Measurements from ENCODE around the gene ACTRT2.

Gene ACTRT2

DNA sequence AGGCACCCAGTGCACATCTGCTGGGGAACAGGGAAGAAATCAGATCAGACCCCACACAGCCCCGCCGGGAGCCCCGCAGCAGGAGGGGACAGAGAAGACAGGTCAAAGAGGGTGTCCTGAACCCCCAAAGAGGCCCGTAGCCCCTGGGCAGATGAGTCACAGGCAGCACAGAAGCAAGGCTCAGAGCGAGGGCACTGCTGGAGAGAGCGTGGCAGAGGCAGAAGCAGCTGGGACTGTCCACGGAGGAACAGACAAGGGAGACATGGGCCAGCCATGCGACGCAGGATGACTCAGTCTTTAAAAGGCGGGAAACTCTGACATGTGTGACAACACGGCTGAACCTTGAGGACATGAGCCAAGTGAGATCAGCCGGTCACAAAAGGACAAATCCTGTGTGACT lies 33.2 kb downstream of the ACTRT2 start:
- Histone ChIP-seq H3K4me1 (ENCODE audit: control insufficient read depth in 1 of 2, insufficient read depth in 2 of 2, low read length in 2 of 2) (no peaks in the 10 kb centered on the region), H3K27me3 (ENCODE audit: control insufficient read depth in 1 of 2, insufficient read depth in 2 of 2, low read length in 2 of 2) (no peaks in the 10 kb centered on the region), H3K9me3 (ENCODE audit: control insufficient read depth in 1 of 2, low read length in 2 of 2) (no peaks in the 10 kb centered on the region), H3K4me3 (ENCODE audit: low read depth in 1 of 2, low read length in 2 of 2) (no peak overlapping the region), H3K27ac (ENCODE audit: low read depth, low read length) (no peak overlapping the region), H3K36me3 (ENCODE audit: control insufficient read depth in 1 of 2, insufficient read depth in 2 of 2, low read length in 2 of 2) (no peaks in the 10 kb centered on the region), H3K9ac (ENCODE audit: low read depth in 1 of 2, low read length in 2 of 2) (no peak overlapping the region)

DNA sequence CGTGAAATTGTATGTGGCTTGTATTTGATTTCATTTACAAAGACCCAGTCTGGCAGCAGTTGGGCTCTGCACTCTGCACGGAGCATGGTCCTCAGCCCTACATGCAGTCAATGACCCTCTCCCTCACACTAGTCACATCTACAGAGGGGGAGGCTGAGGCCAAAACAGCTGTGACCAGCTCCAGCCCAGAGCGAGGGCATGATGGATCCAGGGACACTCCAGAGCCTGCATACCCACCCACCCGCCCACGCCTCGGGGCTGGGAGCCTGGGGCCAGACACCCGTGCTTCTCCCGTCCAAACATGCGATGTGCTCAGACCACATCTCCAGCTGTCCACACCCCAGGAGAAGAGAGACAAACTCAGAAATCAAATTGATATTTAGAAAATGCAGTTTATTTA lies 33.8 kb downstream of the ACTRT2 start:
- no peaks in the 10 kb centered on the region for H3K4me1 ChIP-seq (ENCODE audit: control insufficient read depth in 1 of 2, insufficient read depth in 2 of 2, low read length in 2 of 2)
- H3K9me3 ChIP-seq (ENCODE audit: control insufficient read depth in 1 of 2, low read length in 2 of 2) = no peaks in the 10 kb centered on the region
- H3K27ac ChIP-seq (ENCODE audit: low read depth, low read length) = no peak overlapping the region
- no peaks in the 10 kb centered on the region for H3K27me3 ChIP-seq (ENCODE audit: control insufficient read depth in 1 of 2, insufficient read depth in 2 of 2, low read length in 2 of 2)
- no peaks in the 10 kb centered on the region for H3K36me3 ChIP-seq (ENCODE audit: control insufficient read depth in 1 of 2, insufficient read depth in 2 of 2, low read length in 2 of 2)
- H3K9ac ChIP-seq (ENCODE audit: low read depth in 1 of 2, low read length in 2 of 2) = no peak overlapping the region
- H3K4me3 ChIP-seq (ENCODE audit: low read depth in 1 of 2, low read length in 2 of 2) = no peak overlapping the region

DNA sequence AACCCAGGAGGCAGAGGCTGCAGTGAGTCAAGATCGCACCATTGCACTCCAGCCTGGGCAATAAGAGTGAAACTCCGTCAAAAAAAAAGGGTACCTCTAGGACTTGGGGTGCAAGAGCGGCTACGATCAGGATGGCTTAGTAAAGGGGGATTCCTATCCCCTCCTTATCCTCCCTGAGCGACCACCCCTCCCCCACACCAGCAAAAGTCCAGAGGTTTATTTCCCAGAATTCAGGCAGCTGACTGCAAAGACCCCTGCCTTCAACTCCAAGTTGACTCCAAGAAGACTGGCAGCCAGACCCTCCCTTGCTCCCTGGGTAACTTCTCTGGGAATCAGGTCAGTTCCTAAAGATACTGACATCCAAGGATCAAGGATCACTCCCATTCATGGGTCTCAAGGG lies 35.4 kb downstream of the ACTRT2 start:
- H3K27ac ChIP-seq (ENCODE audit: low read depth, low read length) = no peak overlapping the region
- no peaks in the 10 kb centered on the region for H3K27me3 ChIP-seq (ENCODE audit: control insufficient read depth in 1 of 2, insufficient read depth in 2 of 2, low read length in 2 of 2)
- H3K9ac ChIP-seq (ENCODE audit: low read depth in 1 of 2, low read length in 2 of 2) = no peak overlapping the region
- no peaks in the 10 kb centered on the region for H3K4me1 ChIP-seq (ENCODE audit: control insufficient read depth in 1 of 2, insufficient read depth in 2 of 2, low read length in 2 of 2)
- no peak overlapping the region for H3K4me3 ChIP-seq (ENCODE audit: low read depth in 1 of 2, low read length in 2 of 2)
- peaks cover 0 to 4% of the 10 kb centered on the region in 2 donors for H3K36me3 ChIP-seq (ENCODE audit: control insufficient read depth in 1 of 2, insufficient read depth in 2 of 2, low read length in 2 of 2)
- no peaks in the 10 kb centered on the region for H3K9me3 ChIP-seq (ENCODE audit: control insufficient read depth in 1 of 2, low read length in 2 of 2)

DNA sequence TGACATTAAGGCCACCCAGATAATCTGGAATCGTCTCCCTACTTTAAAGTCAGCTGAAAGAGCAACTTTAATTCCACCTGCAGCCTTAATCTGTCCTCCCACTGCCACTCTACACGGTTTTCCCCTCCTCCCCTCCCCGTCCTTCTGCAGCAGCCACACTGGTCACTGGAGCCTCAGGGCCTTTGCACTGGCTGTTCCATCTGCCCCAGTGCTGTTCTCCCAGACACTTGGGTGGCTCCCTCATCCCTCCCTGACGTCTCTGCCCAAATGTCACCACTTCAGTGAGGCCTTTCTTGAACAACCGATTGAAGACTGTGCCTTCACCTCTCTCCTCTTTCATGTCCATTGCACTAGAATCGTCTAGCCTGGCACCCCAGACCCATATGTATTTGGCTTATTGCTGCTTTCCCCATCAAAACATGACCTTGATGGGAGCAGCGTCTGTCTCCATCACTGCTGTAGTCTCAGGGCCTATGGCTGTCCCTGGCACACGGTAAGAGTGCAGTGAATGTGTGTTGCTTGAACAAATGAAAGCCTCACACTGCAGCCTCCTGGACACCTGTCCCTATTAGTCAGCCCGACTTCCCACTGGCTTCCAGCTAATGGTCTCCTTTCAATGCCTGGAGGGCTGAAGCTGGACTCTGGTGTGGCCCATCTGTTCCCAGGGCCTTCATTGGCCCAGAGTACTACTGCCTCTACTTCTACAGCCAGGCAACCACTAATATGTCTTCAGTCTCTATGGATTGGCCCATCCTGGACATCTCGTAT lies 37.2 kb downstream of the ACTRT2 start:
- no peaks in the 10 kb centered on the region for H3K4me1 ChIP-seq (ENCODE audit: control insufficient read depth in 1 of 2, insufficient read depth in 2 of 2, low read length in 2 of 2)
- H3K9ac ChIP-seq (ENCODE audit: low read depth in 1 of 2, low read length in 2 of 2) = no peak overlapping the region
- no peak overlapping the region for H3K27ac ChIP-seq (ENCODE audit: low read depth, low read length)
- no peaks in the 10 kb centered on the region for H3K9me3 ChIP-seq (ENCODE audit: control insufficient read depth in 1 of 2, low read length in 2 of 2)
- H3K4me3 ChIP-seq (ENCODE audit: low read depth in 1 of 2, low read length in 2 of 2) = no peak overlapping the region
- no peaks in the 10 kb centered on the region for H3K27me3 ChIP-seq (ENCODE audit: control insufficient read depth in 1 of 2, insufficient read depth in 2 of 2, low read length in 2 of 2)
- peaks cover 0 to 4% of the 10 kb centered on the region in 2 donors for H3K36me3 ChIP-seq (ENCODE audit: control insufficient read depth in 1 of 2, insufficient read depth in 2 of 2, low read length in 2 of 2)

DNA sequence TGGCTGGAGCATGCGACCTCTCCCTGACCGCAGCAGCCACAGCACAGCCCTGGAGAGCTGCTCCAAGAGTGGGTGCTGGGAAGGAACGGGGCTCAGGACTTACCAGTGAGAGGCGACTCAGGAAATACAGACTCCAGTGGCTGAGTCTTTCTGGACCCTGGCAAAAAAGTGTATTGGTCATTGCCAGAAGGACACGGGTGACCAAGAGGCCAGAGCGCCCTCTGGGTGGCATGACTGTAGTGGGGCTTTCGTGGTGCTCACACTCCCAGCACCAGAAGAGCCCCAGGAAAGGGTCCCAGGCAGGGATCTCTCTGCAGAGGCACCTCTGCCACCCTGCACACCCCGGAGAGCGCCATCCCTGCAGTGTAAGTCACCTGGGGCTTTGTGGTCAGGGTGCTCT lies 38.9 kb downstream of the ACTRT2 start:
- peaks cover 0 to 3% of the 10 kb centered on the region in 2 donors for H3K27me3 ChIP-seq (ENCODE audit: control insufficient read depth in 1 of 2, insufficient read depth in 2 of 2, low read length in 2 of 2)
- H3K4me3 ChIP-seq (ENCODE audit: low read depth in 1 of 2, low read length in 2 of 2) = no peak overlapping the region
- no peak overlapping the region for H3K9ac ChIP-seq (ENCODE audit: low read depth in 1 of 2, low read length in 2 of 2)
- H3K27ac ChIP-seq (ENCODE audit: low read depth, low read length) = no peak overlapping the region
- H3K9me3 ChIP-seq (ENCODE audit: control insufficient read depth in 1 of 2, low read length in 2 of 2) = no peaks in the 10 kb centered on the region
- H3K4me1 ChIP-seq (ENCODE audit: control insufficient read depth in 1 of 2, insufficient read depth in 2 of 2, low read length in 2 of 2) = no peaks in the 10 kb centered on the region
- H3K36me3 ChIP-seq (ENCODE audit: control insufficient read depth in 1 of 2, insufficient read depth in 2 of 2, low read length in 2 of 2) = peaks cover 0 to 4% of the 10 kb centered on the region in 2 donors

DNA sequence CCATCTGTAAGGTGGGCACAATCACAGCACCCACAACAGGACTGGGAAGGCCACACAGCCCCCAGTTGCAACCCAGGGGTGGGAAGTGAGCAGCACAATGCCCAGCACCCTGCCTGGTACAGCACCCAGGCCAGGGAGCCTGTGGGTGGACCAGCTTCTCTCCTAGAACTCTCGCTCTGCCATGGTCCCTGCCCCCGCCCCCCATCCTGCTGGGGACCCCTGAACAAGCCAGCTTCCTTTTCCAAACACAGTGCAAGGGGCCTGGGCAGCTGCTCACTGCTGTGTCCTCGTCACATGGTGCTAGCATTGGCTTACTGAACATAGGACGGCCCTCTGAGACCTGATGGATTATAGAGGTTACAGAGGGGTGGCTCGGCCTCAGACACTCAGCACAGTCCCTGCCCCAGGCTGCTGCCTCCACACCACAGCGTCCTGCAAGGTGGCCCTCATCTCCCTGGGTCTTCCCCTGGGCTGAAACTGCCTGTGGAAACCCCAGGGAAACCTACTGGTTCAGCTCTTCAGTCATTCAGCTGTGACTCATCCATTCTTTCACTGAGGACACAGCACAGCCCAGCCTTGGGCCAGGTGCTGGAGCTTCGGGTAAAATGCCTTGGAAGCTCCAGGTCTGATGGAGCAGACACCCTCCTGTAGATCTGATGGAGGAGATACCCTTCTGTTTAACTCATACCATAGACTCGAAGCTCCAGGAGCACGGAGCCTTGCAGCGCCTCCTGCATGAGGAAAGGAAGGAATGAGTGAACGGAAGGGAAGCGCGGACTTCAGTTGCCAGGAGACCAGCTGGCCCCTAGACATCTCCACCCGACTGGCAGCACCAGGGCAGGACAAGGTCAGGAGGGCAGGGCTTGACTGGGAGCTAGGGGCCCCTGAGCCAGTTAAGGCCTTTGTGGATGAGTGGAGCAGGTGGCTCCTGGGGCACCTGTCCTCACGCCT lies 39.6 kb downstream of the ACTRT2 start:
- H3K36me3 ChIP-seq (ENCODE audit: control insufficient read depth in 1 of 2, insufficient read depth in 2 of 2, low read length in 2 of 2) = peaks cover 0 to 4% of the 10 kb centered on the region in 2 donors
- H3K4me3 ChIP-seq (ENCODE audit: low read depth in 1 of 2, low read length in 2 of 2) = no peak overlapping the region
- H3K27ac ChIP-seq (ENCODE audit: low read depth, low read length) = no peak overlapping the region
- H3K27me3 ChIP-seq (ENCODE audit: control insufficient read depth in 1 of 2, insufficient read depth in 2 of 2, low read length in 2 of 2) = peaks cover 0 to 4% of the 10 kb centered on the region in 2 donors
- no peaks in the 10 kb centered on the region for H3K9me3 ChIP-seq (ENCODE audit: control insufficient read depth in 1 of 2, low read length in 2 of 2)
- peaks cover 1 to 3% of the 10 kb centered on the region in 2 donors for H3K4me1 ChIP-seq (ENCODE audit: control insufficient read depth in 1 of 2, insufficient read depth in 2 of 2, low read length in 2 of 2)
- no peak overlapping the region for H3K9ac ChIP-seq (ENCODE audit: low read depth in 1 of 2, low read length in 2 of 2)

DNA sequence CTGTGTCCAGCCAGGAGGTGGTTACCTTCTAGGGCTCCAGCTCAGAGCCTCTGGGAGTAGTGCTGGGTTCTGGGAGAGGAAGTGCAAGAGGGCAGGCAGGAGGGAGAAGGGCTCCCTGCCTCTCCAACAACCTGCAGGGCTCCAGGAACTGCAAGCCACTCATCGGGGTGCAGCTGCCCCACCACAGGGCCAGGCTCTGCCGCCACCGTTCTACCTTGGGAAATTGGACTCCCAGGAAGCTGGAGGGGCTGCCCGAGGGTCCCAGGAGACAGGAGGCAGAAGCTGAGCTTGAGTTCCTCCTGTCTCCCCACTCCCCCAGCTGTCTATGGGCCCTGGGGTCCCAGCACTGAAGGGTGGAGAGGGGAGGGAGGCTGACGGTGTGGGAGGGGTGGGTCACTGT lies 40.3 kb downstream of the ACTRT2 start:
- no peak overlapping the region for H3K27ac ChIP-seq (ENCODE audit: low read depth, low read length)
- H3K27me3 ChIP-seq (ENCODE audit: control insufficient read depth in 1 of 2, insufficient read depth in 2 of 2, low read length in 2 of 2) = peaks cover 0 to 7% of the 10 kb centered on the region in 2 donors
- H3K36me3 ChIP-seq (ENCODE audit: control insufficient read depth in 1 of 2, insufficient read depth in 2 of 2, low read length in 2 of 2) = peaks cover 0 to 4% of the 10 kb centered on the region in 2 donors

DNA sequence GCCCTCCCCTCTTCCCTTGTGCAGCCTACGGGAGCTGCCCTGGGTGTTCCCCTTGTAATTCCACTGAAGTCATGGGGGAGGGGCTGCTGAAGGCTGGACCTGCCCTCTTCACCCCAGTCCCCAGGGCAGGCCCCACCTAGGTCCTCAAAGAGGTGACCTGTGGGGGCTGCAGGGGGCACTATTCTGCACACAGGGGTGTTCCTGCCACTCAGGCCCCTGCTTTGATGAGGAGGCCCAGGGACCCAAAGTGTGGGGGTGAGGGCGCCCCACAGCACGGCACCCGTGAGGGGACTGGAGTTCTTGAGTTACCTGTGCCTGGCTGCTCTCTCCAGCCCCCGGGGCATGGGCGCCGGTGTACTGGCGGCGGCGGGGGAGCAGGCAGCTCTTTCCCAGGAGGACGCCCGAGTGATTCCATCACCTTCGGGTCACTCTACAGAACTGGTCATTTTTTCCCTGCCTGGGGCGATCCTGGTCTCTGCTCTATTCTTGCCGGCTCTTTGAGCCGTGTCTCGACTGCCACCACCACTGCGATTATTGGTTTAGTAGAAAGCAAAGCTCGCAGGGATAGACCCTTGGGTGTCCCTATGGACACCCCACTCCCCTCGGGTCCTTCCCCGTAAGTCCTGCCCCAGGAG lies 40.8 kb downstream of the ACTRT2 start:
- no peak overlapping the region for H3K27ac ChIP-seq (ENCODE audit: low read depth, low read length)
- peaks cover 9 to 15% of the 10 kb centered on the region in 2 donors for H3K4me1 ChIP-seq (ENCODE audit: control insufficient read depth in 1 of 2, insufficient read depth in 2 of 2, low read length in 2 of 2)
- no peak overlapping the region for H3K4me3 ChIP-seq (ENCODE audit: low read depth in 1 of 2, low read length in 2 of 2)
- H3K9me3 ChIP-seq (ENCODE audit: control insufficient read depth in 1 of 2, low read length in 2 of 2) = no peaks in the 10 kb centered on the region
- H3K36me3 ChIP-seq (ENCODE audit: control insufficient read depth in 1 of 2, insufficient read depth in 2 of 2, low read length in 2 of 2) = peaks cover 0 to 4% of the 10 kb centered on the region in 2 donors
- no peak overlapping the region for H3K9ac ChIP-seq (ENCODE audit: low read depth in 1 of 2, low read length in 2 of 2)
- H3K27me3 ChIP-seq (ENCODE audit: control insufficient read depth in 1 of 2, insufficient read depth in 2 of 2, low read length in 2 of 2) = peaks cover 3 to 8% of the 10 kb centered on the region in 2 donors

More for the DNA sequence above, 40.3 kb downstream of the ACTRT2 start:
- Histone ChIP-seq H3K4me1 (ENCODE audit: control insufficient read depth in 1 of 2, insufficient read depth in 2 of 2, low read length in 2 of 2) (peaks cover 8 to 10% of the 10 kb centered on the region in 2 donors), H3K4me3 (ENCODE audit: low read depth in 1 of 2, low read length in 2 of 2) (no peak overlapping the region), H3K9me3 (ENCODE audit: control insufficient read depth in 1 of 2, low read length in 2 of 2) (no peaks in the 10 kb centered on the region), H3K9ac (ENCODE audit: low read depth in 1 of 2, low read length in 2 of 2) (no peak overlapping the region)

DNA sequence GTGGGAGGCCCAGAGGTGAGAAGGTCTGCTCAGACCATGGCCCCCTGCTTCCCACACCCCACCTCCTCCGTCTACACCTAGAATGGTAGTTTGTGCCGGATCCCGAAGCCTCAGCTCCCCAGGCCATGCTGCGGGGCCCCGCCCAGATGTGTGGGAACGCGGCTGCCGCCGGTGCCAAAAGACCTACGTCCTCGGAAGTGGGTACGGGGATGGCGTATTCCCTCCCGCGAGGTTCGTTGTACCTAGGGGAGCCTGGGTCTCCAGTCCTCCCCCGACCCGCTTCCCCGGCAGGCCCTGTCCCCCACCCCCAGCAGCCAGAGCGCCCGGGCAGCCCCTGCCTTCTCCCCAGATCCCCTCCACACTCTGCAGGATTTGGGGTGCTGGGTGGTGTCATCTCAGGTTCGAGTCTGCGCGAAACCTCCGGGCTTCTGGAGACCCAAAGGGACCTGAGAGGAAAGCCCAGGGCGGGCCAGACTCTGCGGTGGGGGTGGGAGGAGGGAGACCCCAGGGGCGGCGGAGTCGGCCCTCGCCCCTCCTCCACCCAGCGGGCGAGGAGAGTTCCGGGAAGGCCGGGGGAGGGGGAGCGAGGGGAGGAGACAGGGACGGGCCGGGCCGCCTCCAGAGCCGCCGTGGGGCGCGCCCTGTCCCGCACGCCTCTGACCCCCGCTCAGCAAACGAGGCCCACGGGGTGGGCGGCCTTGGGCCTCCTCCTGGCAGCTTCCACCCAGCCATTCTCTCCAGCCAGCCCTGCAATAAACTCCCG lies 41.5 kb downstream of the ACTRT2 start:
- Histone ChIP-seq H3K4me3 (ENCODE audit: low read depth in 1 of 2, low read length in 2 of 2) (no peak overlapping the region), H3K27me3 (ENCODE audit: control insufficient read depth in 1 of 2, insufficient read depth in 2 of 2, low read length in 2 of 2) (peaks cover 8% of the 10 kb centered on the region in 2 donors), H3K36me3 (ENCODE audit: control insufficient read depth in 1 of 2, insufficient read depth in 2 of 2, low read length in 2 of 2) (peaks cover 0 to 4% of the 10 kb centered on the region in 2 donors)

More for the DNA sequence above, 41.5 kb downstream of the ACTRT2 start:
- Histone ChIP-seq H3K9ac (ENCODE audit: low read depth in 1 of 2, low read length in 2 of 2) (no peak overlapping the region), H3K4me1 (ENCODE audit: control insufficient read depth in 1 of 2, insufficient read depth in 2 of 2, low read length in 2 of 2) (peaks cover 9 to 17% of the 10 kb centered on the region in 2 donors), H3K9me3 (ENCODE audit: control insufficient read depth in 1 of 2, low read length in 2 of 2) (no peaks in the 10 kb centered on the region), H3K27ac (ENCODE audit: low read depth, low read length) (no peak overlapping the region)
